RWPE2 (cell line): ENCODE measurements around the gene TRERF1.

Source experiments
- ATAC-seq: fragments of 200-7000 bp; cut with Tn5 transposase; 3 replicates; pipeline ENCODE4 v1.9.1; 2021; ENCODE audit warnings: low read depth
- DNase-seq: peaks from one replicate; pipeline ENCODE4 v3.0.0-alpha.2; 2020; ENCODE audit warnings: low spot score
- H3K27ac ChIP-seq: fragments of 450-650 bp; 2 replicates; pipeline ENCODE4 v1.5.1; 2017; ENCODE audit warnings: mild to moderate bottlenecking; ENCODE audit not compliant: poor library complexity, severe bottlenecking
- H3K27me3 ChIP-seq: fragments of 250-450 bp; sonication (Bioruptor Pico); 2 replicates; pipeline ENCODE4 v1.5.1; 2021; ENCODE audit warnings: mild to moderate bottlenecking, moderate library complexity; ENCODE audit not compliant: insufficient read depth, poor library complexity, severe bottlenecking
- H3K36me3 ChIP-seq: fragments of 250-450 bp; sonication (Bioruptor Pico); 2 replicates; pipeline ENCODE4 v1.5.1; 2020; ENCODE audit warnings: low read depth, mild to moderate bottlenecking, moderate library complexity
- H3K4me1 ChIP-seq: fragments of 250-450 bp; sonication (Bioruptor Pico); 2 replicates; pipeline ENCODE4 v1.5.1; 2021; ENCODE audit warnings: mild to moderate bottlenecking, moderate library complexity; ENCODE audit not compliant: insufficient read depth, poor library complexity, severe bottlenecking
- H3K4me3 ChIP-seq: fragments of 250-450 bp; sonication (Bioruptor Pico); 2 replicates; pipeline ENCODE4 v1.5.1; 2021; ENCODE audit warnings: mild to moderate bottlenecking, moderate library complexity; ENCODE audit not compliant: severe bottlenecking
- H3K9me3 ChIP-seq: fragments of 250-450 bp; sonication (Bioruptor Pico); 2 replicates; pipeline ENCODE4 v1.5.1; 2021; ENCODE audit warnings: mild to moderate bottlenecking, moderate library complexity; ENCODE audit not compliant: severe bottlenecking
- TF ChIP-seq, protein P1 (sequence below): fragments of 450-650 bp; IDR thresholded peaks from one replicate; pipeline ENCODE4 v1.5.1; 2017; ENCODE audit warnings: mild to moderate bottlenecking, moderate library complexity; ENCODE audit not compliant: poor library complexity, severe bottlenecking

The TRERF1 gene

DNA sequence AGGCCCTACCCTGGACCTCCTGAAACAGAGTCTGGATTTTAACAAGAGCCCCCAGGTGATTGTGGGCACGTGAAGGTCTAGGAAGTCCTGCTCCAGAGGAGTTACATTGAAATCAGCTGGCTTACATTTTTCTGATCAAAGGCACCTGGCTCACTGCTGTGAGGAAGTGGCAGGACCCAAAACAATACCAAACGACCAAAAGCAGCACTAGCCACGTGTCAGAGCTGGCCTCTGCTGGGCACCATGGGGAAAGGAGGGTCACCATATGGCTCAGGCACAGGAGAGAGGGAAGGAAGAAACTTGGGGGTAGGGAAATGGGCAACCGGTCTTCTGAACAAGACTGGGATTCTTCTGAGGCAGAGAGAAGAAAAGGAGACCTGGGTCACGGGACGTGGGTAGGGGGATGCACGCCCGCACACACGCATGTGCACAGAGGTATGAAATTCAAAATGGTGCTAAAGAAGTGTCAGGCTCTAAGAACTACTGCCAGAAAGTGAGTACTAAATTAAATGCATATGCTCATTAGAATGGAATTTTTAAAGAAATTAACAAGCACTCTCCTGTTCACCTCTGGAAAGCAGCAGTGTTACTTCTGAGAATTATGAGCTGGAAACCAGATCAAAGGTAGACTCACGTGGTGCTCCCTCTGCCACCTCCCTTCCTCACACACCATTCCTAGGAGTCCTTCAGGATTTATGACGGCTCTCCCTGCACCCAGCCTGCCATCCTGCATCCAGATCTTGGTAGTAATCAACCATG lies 113.6 kb downstream of the TRERF1 start:
- ATAC-seq, result no peak
- Histone ChIP-seq H3K9me3 (no peaks in the 10 kb centered on the region), H3K27ac (peak overlapping the region; percentile 75), H3K36me3 (no peaks in the 10 kb centered on the region), H3K4me1 (peaks cover 29% of the 10 kb centered on the region), H3K27me3 (no peaks in the 10 kb centered on the region), H3K4me3 (no peak overlapping the region)
- TF ChIP-seq, protein P1, sequence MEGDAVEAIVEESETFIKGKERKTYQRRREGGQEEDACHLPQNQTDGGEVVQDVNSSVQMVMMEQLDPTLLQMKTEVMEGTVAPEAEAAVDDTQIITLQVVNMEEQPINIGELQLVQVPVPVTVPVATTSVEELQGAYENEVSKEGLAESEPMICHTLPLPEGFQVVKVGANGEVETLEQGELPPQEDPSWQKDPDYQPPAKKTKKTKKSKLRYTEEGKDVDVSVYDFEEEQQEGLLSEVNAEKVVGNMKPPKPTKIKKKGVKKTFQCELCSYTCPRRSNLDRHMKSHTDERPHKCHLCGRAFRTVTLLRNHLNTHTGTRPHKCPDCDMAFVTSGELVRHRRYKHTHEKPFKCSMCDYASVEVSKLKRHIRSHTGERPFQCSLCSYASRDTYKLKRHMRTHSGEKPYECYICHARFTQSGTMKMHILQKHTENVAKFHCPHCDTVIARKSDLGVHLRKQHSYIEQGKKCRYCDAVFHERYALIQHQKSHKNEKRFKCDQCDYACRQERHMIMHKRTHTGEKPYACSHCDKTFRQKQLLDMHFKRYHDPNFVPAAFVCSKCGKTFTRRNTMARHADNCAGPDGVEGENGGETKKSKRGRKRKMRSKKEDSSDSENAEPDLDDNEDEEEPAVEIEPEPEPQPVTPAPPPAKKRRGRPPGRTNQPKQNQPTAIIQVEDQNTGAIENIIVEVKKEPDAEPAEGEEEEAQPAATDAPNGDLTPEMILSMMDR, result no peak
- no peak for DNase-seq

DNA sequence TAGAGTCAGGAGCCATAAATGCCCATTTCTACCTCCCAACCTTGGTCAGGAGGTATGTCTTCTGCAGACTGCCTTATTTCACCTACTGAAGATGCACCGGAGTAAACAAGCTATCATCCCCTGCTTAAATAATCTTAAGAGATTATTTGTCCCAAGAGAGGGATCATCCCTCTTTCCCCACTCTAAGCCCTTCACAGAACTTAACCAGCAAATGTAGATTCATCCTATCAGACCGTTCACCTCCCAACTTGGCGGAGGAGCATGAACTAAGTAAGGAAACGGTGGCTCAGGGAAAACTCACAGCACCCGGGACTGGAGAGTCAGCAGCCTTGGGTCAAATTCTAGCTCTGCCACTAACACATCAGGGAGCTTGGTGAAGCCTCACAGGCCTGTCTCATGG lies 115.3 kb downstream of the TRERF1 start:
- no peak for DNase-seq
- no peak for ATAC-seq
- Histone ChIP-seq H3K27me3 (no peaks in the 10 kb centered on the region), H3K36me3 (no peaks in the 10 kb centered on the region), H3K4me1 (peaks cover 29% of the 10 kb centered on the region), H3K9me3 (no peaks in the 10 kb centered on the region), H3K4me3 (no peak overlapping the region), H3K27ac (no peak overlapping the region)
- TF ChIP-seq, protein P1, result no peak

DNA sequence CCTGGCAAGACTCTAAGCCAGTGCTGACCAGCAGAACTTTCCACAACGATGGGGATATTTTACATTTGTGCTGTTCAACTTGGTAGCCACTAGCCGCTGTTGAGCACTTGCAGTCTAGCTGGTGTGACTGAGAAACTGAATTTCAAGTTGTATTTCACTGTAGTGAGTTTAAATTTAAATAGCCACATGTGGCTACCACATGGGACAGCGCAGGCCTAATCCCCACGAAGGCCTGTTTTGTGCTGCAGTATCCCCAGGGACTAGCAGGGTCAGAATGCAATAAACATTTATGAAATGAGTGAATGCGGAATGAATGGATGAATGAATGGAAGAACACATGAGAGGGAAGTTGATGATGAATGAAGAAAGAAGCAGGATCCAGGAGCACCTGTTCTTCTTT lies 115.8 kb downstream of the TRERF1 start:
- no peak overlapping the region for H3K27ac ChIP-seq
- H3K36me3 ChIP-seq, result no peaks in the 10 kb centered on the region
- peaks cover 29% of the 10 kb centered on the region for H3K4me1 ChIP-seq
- no peaks in the 10 kb centered on the region for H3K9me3 ChIP-seq
- H3K4me3 ChIP-seq, result no peak overlapping the region
- DNase-seq, result no peak
- TF ChIP-seq, protein P1, result no peak
- ATAC-seq, result no peak
- no peaks in the 10 kb centered on the region for H3K27me3 ChIP-seq

DNA sequence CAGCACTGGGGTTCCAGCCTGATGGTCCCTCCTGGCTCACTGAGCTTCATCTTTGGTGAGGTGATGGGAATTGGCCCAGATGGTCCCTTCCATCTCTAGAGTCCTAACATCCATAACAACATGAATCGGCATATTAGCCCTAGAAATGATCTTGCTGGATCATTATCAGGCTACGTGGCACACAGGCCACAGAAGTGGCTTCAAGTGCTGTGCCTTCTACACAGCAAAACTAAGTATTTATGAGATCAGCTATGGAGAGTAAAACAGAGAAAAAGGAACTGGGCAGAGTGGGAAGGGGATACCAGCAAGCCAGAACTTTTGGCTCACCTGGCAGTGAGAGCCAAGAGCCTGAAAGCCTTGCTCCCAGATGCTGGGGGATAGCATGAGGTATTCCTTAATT lies 116.9 kb downstream of the TRERF1 start:
- DNase-seq (no peak), ATAC-seq (no peak)
- Histone ChIP-seq H3K9me3 (no peaks in the 10 kb centered on the region), H3K27me3 (no peaks in the 10 kb centered on the region), H3K4me3 (no peak overlapping the region), H3K4me1 (peaks cover 20% of the 10 kb centered on the region), H3K36me3 (no peaks in the 10 kb centered on the region), H3K27ac (no peak overlapping the region)
- TF ChIP-seq, protein P1, result no peak

DNA sequence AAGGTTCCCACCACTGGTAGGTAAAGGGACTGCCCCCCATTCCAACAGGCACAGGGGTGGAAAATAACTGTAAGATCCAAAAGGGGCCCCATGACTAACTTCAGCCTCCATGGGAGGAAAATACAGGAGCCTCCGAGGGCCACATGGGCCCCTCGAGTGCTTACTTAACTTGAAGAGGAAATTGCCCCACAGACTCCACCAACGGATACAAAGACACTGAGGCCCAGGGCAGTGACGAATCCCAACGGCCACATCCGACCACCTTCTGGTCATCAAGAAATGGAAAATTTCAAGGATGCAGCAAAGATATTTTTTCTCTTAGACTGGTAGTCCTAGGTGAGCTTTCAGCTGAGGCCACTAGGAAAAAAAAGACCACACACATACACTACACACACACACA lies 118.1 kb downstream of the TRERF1 start:
- DNase-seq (no peak), ATAC-seq (no peak)
- H3K27ac ChIP-seq, result no peak overlapping the region
- H3K27me3 ChIP-seq, result no peaks in the 10 kb centered on the region
- H3K9me3 ChIP-seq, result no peaks in the 10 kb centered on the region
- H3K4me1 ChIP-seq, result peaks cover 7% of the 10 kb centered on the region
- H3K36me3 ChIP-seq, result no peaks in the 10 kb centered on the region
- TF ChIP-seq, protein P1, result no peak
- H3K4me3 ChIP-seq, result no peak overlapping the region
